Activated B cell treated with CpG ODN at 0.5 μM for 24 hours (primary cell): Measurements from ENCODE around the gene FAM186B. TPM values are rescaled to one million over a fixed set of nuclear protein-coding genes. Genes with fewer than 3 reads are reported as not detected.

Experiments used
- ATAC-seq: fragments of 200-7000 bp; cut with Tn5 transposase; one replicate; pipeline ENCODE4 v1.10.0; 2021; ENCODE audit warnings: low read depth, mild to moderate bottlenecking, moderate library complexity
- CTCF ChIA-PET: fragments of 350-600 bp; sonication (Branson Sonifier 250); formaldehyde crosslinking; loops from one replicate; lab custom pipeline; 2021; ENCODE audit warnings: antibody characterized with exemption; lab: Charles Lee
- POLR2A ChIA-PET: fragments of 350-600 bp; sonication (Branson Sonifier 250); formaldehyde crosslinking; loops from one replicate; lab custom pipeline; 2021; ENCODE audit warnings: antibody characterized with exemption; lab: Charles Lee
- DNase-seq: peaks from one replicate; pipeline ENCODE4 v3.0.0; 2022
- H3K27ac Mint-ChIP-seq: one replicate; pipeline ENCODE4 v1.8.0; 2020; ENCODE audit warnings: mixed read lengths
- H3K27me3 Mint-ChIP-seq: one replicate; pipeline ENCODE4 v1.8.0; 2021; ENCODE audit warnings: mixed read lengths
- H3K36me3 Mint-ChIP-seq: one replicate; pipeline ENCODE4 v1.8.0; 2021; ENCODE audit warnings: low read depth, mixed read lengths
- H3K4me1 Mint-ChIP-seq: one replicate; pipeline ENCODE4 v1.8.0; 2021; ENCODE audit warnings: mixed read lengths
- H3K4me3 Mint-ChIP-seq: one replicate; pipeline ENCODE4 v1.8.0; 2020; ENCODE audit warnings: mild to moderate bottlenecking, mixed read lengths
- H3K9me3 Mint-ChIP-seq: one replicate; pipeline ENCODE4 v1.8.0; 2020; ENCODE audit warnings: mixed read lengths
- CTCF ChIP-seq: fragments of 200-600 bp; IDR thresholded peaks from one replicate; pipeline ENCODE4 v1.8.0; 2022; ENCODE audit warnings: antibody characterized with exemption, mild to moderate bottlenecking
- intact Hi-C: fragments of 100-400 bp; cut with micrococcal nuclease; formaldehyde crosslinking; loops from one replicate; pipeline ENCODE4 v1.15.1; 2024
- total RNA-seq: library from RNA; stranded (reverse); gene quantifications from 2 replicates; pipeline ENCODE4 v1.2.3, GENCODE V29; 2022

The FAM186B gene
- total RNA-seq, 1 donor from 2014 or later = 1.5 TPM

GRCh38 chr12:49609059-49609874, 3.8 kb upstream of the FAM186B start:
- intact Hi-C loops = no loop called here
- ATAC-seq (no peak), DNase-seq (no peak)
- Mint-ChIP-seq H3K9me3 (peaks cover 2% of the 10 kb centered on the region), H3K27ac (no peak overlapping the region), H3K4me3 (no peak overlapping the region), H3K4me1 (no peaks in the 10 kb centered on the region), H3K27me3 (no peaks in the 10 kb centered on the region), H3K36me3 (peaks cover 4% of the 10 kb centered on the region)
- ChIA-PET CTCF (no interaction called here), POLR2A (interaction anchor here (0.8 kb wide), 1 partner anchor 13 kb away, joined by 4 read pairs; no protein-coding TSS in a partner anchor)
- no peak for TF ChIP-seq CTCF

DNA sequence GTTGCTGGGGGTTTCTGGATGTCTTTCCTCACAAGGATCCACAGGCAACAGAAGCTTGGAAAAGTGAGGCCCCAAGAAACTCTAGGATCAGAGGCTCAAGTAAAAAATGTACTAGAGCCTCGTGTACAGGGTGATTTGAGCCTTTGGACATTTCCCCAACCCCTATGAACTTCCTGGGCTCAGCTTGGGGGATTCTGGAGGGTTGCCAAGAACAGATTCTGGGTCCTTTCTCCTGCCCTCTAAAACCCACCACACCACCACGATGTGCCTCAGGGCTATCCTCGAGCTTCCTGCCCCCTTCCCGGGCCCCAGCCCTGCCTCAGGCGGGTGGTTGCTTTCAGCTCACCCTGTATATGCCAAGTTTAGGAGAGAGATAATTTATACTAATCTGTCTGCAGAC, 583 bp downstream of the FAM186B start:
- no peak overlapping the region for H3K27ac Mint-ChIP-seq
- POLR2A ChIA-PET = no interaction called here

DNA sequence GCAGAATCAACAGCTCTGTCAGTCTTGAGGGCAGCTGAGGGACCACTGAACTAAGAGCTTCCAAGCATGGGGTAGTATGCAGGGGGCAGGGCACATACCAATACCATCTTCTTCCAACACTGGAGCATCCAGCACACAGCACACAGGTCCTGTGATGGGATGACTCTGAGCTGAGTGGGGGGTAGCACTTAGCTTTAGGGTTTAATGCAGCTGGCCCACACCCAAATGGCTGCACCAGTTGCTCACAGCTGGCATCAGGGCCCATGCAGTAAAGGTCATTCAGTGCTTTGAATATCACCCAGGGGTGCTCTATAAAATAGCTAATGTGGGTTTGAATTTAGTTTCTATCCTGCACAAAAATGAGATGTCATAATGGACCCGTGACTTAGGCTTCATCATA, 1.7 kb downstream of the FAM186B start:
- POLR2A ChIA-PET = interaction anchor here (0.6 kb wide), 1 partner anchor 32 kb away, joined by 3 read pairs; no protein-coding TSS in a partner anchor
- CTCF ChIA-PET = no interaction called here
- no peak overlapping the region for H3K4me3 Mint-ChIP-seq
- H3K27ac Mint-ChIP-seq = no peak overlapping the region
- TF ChIP-seq CTCF = no peak
- DNase-seq (no peak), ATAC-seq (no peak)
- no peaks in the 10 kb centered on the region for H3K27me3 Mint-ChIP-seq
- intact Hi-C loops = no loop called here
- no peaks in the 10 kb centered on the region for H3K36me3 Mint-ChIP-seq
- H3K4me1 Mint-ChIP-seq = no peaks in the 10 kb centered on the region
- no peaks in the 10 kb centered on the region for H3K9me3 Mint-ChIP-seq

More for the DNA sequence above, 583 bp downstream of the FAM186B start:
- CTCF ChIA-PET = no interaction called here
- no peak for TF ChIP-seq CTCF
- Mint-ChIP-seq H3K27me3 (no peaks in the 10 kb centered on the region), H3K4me1 (no peaks in the 10 kb centered on the region), H3K4me3 (no peak overlapping the region), H3K36me3 (peaks cover under 1% of the 10 kb centered on the region), H3K9me3 (no peaks in the 10 kb centered on the region)
- ATAC-seq (no peak), DNase-seq (no peak)
- intact Hi-C loops = no loop called here

GRCh38 chr12:49599961-49600360, 5.5 kb downstream of the FAM186B start:
- ChIA-PET POLR2A (interaction anchor here (2.2 kb wide), 1 partner anchor 23 kb away, joined by 6 read pairs; the partner anchor contains the start of gene PRPF40B), CTCF (interaction anchor here (1.3 kb wide), 1 partner anchor 367 kb away, joined by 3 read pairs; no protein-coding TSS in a partner anchor)
- TF ChIP-seq CTCF = no peak
- DNase-seq (no peak), ATAC-seq (no peak)
- Mint-ChIP-seq H3K4me1 (peaks cover 3% of the 10 kb centered on the region), H3K4me3 (no peak overlapping the region), H3K36me3 (no peaks in the 10 kb centered on the region), H3K27me3 (no peaks in the 10 kb centered on the region), H3K27ac (no peak overlapping the region), H3K9me3 (peaks cover 4% of the 10 kb centered on the region)
- intact Hi-C loops = no loop called here

GRCh38 chr12:49598527-49598926, 6.9 kb downstream of the FAM186B start:
- no peak overlapping the region for H3K4me3 Mint-ChIP-seq
- H3K27me3 Mint-ChIP-seq = no peaks in the 10 kb centered on the region
- intact Hi-C loops = no loop called here
- ChIA-PET CTCF (no interaction called here), POLR2A (no interaction called here)
- H3K4me1 Mint-ChIP-seq = peaks cover 3% of the 10 kb centered on the region
- ATAC-seq = no peak
- no peak for TF ChIP-seq CTCF
- no peak overlapping the region for H3K27ac Mint-ChIP-seq
- DNase-seq = no peak
- H3K9me3 Mint-ChIP-seq = peaks cover 4% of the 10 kb centered on the region
- no peaks in the 10 kb centered on the region for H3K36me3 Mint-ChIP-seq
